NCI-H524 treated with DMSO at 0.1 percent for 48 hours (cell line): Measurements from ENCODE around the gene TEKT2.

ENCODE experiments used
- DNase-seq: peaks from one replicate; lab custom pipeline; 2025; lab: John Stamatoyannopoulos, UW

TEKT2 gene

GRCh38 chr1:36128126-36128904 lies 44.4 kb downstream of the TEKT2 start:
- DNase-seq = no peak

- no peak for DNase-seq
Measured at GRCh38 chr1:36128905-36129206, 45.0 kb downstream of the TEKT2 start.

DNA sequence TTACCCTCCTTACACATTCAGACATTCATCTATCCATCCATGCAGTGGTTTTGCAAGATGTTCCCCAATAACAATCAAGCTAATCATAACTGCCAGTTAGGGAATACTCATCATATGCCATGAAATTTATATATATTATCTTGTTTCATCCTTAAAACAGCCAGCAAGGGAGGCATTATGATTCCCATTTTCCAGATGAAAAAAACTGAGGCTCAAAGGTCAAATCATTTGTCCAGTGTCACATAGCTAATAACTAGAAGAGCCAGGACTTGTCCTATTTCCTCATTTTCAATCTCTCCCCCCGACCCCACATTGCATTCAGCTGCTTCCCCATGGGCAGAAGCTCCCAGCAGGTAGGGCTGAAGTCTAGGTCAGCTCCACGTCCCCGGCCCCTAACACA lies 48.1 kb downstream of the TEKT2 start:
- no peak for DNase-seq

- DNase-seq = no peak
Measured at GRCh38 chr1:36133484-36133883, 49.6 kb downstream of the TEKT2 start.

DNA sequence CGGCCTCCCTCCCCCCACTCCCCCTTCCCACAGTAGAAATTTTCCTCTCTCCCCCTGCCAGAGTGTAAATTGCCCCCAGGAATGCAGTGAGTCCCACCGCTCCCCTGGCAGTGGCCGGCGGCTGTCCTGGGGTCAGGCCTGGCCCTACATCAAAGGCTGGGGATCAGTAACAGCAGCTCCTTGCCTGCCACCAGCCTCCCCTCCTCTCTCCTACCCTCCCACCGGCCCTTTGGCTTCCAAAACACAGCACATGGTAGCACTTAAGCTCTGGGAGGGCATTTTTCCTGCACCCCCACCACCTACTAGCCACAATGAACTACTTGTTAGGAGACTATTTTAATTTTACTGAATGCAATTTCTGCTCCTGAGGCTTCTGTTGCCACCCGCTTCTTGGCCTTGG lies 50.1 kb downstream of the TEKT2 start:
- DNase-seq = no peak

DNA sequence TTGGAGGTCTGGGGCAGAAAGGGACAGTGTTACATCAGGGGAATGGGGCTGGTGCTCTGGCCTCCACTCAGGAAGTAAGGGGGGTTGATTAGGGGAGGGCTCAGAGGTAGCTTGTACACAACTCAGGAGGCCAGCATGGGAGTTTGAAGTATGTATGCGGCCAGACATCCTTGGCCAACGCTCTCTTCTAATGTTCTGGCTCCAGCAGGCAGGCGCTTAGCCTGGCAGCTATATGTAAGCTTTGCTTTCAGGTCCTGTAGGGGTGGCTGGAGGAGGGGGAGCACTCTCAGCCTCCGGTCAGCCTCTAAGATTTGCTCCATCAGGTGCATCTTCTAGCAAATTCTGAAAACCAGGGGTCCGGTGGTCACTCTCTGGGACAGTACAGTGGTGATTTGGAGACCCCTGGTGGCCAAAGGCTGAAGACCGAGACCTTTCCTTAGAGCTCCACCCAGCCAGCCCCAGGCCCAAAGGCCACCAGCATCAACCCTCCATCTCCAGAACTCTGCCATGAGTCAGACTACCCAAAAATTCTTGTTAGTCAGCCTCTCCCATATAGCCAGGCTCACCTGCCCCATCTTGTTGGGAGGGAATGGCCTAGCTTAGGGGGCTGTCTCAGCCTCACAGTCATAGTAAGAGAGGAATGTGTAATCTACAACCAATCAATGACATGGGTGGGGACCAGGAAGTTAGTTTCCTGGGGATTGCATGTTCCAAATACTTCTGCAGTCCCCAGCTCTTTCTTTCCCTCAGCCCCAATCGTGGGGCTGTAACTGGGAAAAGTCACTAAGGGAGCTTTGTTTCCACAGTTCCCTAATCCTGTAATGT lies 50.8 kb downstream of the TEKT2 start:
- DNase-seq = no peak

- no peak for DNase-seq
Measured at GRCh38 chr1:36135330-36135667, 51.4 kb downstream of the TEKT2 start.

- no peak for DNase-seq
Measured at GRCh38 chr1:36135796-36136195, 51.9 kb downstream of the TEKT2 start.

GRCh38 chr1:36136535-36136934 lies 52.6 kb downstream of the TEKT2 start:
- DNase-seq = no peak

DNA sequence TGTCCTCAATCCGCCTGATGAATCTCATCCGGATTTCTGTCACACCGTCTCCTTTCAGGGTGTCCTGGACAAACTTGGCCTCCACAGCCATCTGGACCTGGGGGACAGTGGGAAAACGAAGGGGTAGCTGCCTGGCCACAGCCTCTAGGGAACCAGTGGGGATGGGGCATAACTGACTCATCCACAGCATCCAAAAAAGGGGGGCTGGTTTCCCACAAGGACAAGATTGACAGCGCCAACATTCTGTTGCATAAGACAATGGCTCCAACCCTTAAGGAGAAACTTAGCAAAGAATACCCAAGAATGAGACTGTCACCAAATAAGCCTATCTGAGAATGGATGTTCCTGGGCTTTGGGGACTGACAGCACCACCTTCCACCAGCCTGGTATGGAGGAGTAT lies 53.3 kb downstream of the TEKT2 start:
- no peak for DNase-seq

DNA sequence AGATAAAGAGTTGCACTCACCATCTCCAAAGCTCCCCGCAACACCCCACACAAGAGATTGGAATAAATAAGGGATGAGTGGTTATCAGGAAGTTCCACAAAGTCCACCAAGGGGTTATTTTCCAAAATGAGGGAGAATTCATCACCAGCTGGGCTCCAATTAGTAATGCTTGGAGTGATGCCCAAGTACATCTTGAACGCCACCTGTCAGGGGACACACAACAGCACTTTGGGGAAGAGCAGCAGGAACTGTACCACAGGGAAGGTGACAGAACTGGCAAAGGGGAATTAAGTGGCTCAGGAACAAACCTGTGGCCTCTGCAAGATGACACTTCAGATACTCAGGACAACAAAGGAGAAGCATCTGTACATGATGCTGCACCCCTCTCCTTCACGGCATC lies 53.9 kb downstream of the TEKT2 start:
- peak; percentile 91 for DNase-seq
